Body of pancreas (tissue), 4 donors: ENCODE data around the gene NAPA.

Experiments used
- POLR2A ChIP-seq, 3 donors: fragments of 450-650 bp; IDR thresholded peaks; one replicate each; pipeline ENCODE4 v1.6.1; 2016; ENCODE audit warnings: antibody characterized with exemption in 3 of 3, mild to moderate bottlenecking in 2 of 3
- TF ChIP-seq, protein P1 (sequence below), 7 experiments: fragments of 450-650 bp in 4 of 7; fragments of 200-600 bp in 3 of 7; sonication (generic) in 3 of 7; IDR thresholded peaks; one replicate each; pipeline ENCODE4 v1.5.1; 2016 to 2019; ENCODE audit warnings: antibody characterized with exemption in 7 of 7

DNA sequence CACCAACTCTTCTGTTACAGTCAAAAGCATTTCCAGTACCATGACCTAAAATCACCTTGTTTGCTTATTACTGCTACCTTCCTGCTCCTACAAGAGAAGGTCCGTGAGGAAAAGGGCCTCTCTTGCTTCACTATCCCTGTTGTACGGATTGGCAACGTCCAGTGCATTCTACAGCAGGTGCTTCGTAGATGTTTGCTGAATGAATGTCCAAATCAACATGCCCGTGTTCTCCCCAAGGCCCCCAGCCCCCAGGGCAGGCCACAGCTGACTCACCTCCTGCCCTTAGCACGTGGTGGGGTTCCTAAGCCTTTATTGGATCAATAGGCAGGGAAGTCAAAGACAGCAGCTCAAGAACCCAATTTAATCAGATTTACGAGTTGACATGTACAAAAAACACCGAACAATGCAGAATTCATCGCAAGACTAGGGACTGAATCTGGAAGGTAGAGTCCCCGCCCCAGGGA is 5.5 kb upstream of the NAPA start:
- TF ChIP-seq, protein P1, sequence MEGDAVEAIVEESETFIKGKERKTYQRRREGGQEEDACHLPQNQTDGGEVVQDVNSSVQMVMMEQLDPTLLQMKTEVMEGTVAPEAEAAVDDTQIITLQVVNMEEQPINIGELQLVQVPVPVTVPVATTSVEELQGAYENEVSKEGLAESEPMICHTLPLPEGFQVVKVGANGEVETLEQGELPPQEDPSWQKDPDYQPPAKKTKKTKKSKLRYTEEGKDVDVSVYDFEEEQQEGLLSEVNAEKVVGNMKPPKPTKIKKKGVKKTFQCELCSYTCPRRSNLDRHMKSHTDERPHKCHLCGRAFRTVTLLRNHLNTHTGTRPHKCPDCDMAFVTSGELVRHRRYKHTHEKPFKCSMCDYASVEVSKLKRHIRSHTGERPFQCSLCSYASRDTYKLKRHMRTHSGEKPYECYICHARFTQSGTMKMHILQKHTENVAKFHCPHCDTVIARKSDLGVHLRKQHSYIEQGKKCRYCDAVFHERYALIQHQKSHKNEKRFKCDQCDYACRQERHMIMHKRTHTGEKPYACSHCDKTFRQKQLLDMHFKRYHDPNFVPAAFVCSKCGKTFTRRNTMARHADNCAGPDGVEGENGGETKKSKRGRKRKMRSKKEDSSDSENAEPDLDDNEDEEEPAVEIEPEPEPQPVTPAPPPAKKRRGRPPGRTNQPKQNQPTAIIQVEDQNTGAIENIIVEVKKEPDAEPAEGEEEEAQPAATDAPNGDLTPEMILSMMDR (IDR thresholded peaks at IDR 0.05), result no peak
- no peak for TF ChIP-seq POLR2A (IDR thresholded peaks at IDR 0.05)
